SK-N-SH (cell line): Measurements from ENCODE around the gene PNMA6E. TPM values are rescaled to one million over a fixed set of nuclear protein-coding genes. Genes with fewer than 3 reads are reported as not detected.

Experiments
- CTCF ChIA-PET: fragments of 300-600, 350-600 bp; formaldehyde crosslinking; extraction: SDS; loops from one replicate; lab custom pipeline; 2021; lab: Yijun Ruan, JAX
- POLR2A ChIA-PET: fragments of 350-600 bp; sonication (Branson Sonifier 250); formaldehyde crosslinking; extraction: SDS; loops from one replicate; lab custom pipeline; 2020; ENCODE audit warnings: antibody characterized with exemption, inconsistent platforms; lab: Yijun Ruan, JAX
- DNase-seq: peaks from one replicate; pipeline ENCODE4 v3.0.0; 2012
- H2AFZ ChIP-seq: fragments of 200-600 bp; sonication (generic); 2 replicates; pipeline ENCODE4 v1.8.1; 2016; ENCODE audit warnings: antibody characterized with exemption, mild to moderate bottlenecking, low read depth
- H3F3A ChIP-seq: fragments of 200-600 bp; sonication (generic); replicated peaks from 2 replicates; pipeline ENCODE3; 2016; ENCODE audit warnings: antibody characterized with exemption, mild to moderate bottlenecking; ENCODE audit not compliant: insufficient read depth
- H3K27ac ChIP-seq, 2 experiments: fragments of 200-500 bp in 1 of 2; fragments of 200-600 bp in 1 of 2; sonication (Bioruptor generic) in 1 of 2; sonication (generic), shearing (Covaris generic) in 1 of 2; 2 replicates each; pipeline versions ENCODE4 v1.5.1 to v1.6.1; 2014 to 2016; ENCODE audit warnings: low read depth in 2 of 2, inconsistent platforms in 1 of 2, low read length in 1 of 2, mild to moderate bottlenecking in 1 of 2, mixed read lengths in 1 of 2
- H3K27me3 ChIP-seq: fragments of 200-600 bp; sonication (generic), shearing (Covaris generic); 2 replicates; pipeline ENCODE4 v1.6.1; 2016; ENCODE audit warnings: mixed run types; ENCODE audit not compliant: insufficient read depth
- H3K36me3 ChIP-seq, 2 experiments: fragments of 200-500 bp in 1 of 2; fragments of 200-600 bp in 1 of 2; sonication (Bioruptor generic) in 1 of 2; sonication (generic) in 1 of 2; replicated peaks in 1 of 2; 2 replicates each; pipeline versions ENCODE3 to v1.5.1; 2014 to 2016; ENCODE audit warnings: low read length in 1 of 2, mild to moderate bottlenecking in 1 of 2; ENCODE audit not compliant: insufficient read depth in 2 of 2, control insufficient read depth in 1 of 2
- H3K4me1 ChIP-seq, 2 experiments: fragments of 200-500 bp in 1 of 2; fragments of 200-600 bp in 1 of 2; sonication (Bioruptor generic) in 1 of 2; sonication (generic), shearing (Covaris generic) in 1 of 2; 2 replicates each; pipeline versions ENCODE4 v1.5.1 to v1.6.1; 2014 to 2016; ENCODE audit warnings: low read depth in 1 of 2, low read length in 1 of 2, mixed run types in 1 of 2; ENCODE audit not compliant: insufficient read depth in 2 of 2, control insufficient read depth in 1 of 2
- H3K4me2 ChIP-seq: fragments of 200-600 bp; sonication (generic), shearing (Covaris generic); 2 replicates; pipeline ENCODE4 v1.6.1; 2017; ENCODE audit warnings: mixed run types
- H3K4me3 ChIP-seq, 2 experiments: fragments of 200-500 bp in 1 of 2; fragments of 200-600 bp in 1 of 2; sonication (Bioruptor generic) in 1 of 2; sonication (generic), shearing (Covaris generic) in 1 of 2; 2 replicates each; pipeline versions ENCODE4 v1.5.1 to v1.8.1; 2014 to 2016; ENCODE audit warnings: low read depth in 2 of 2, inconsistent platforms in 1 of 2, low read length in 1 of 2, mild to moderate bottlenecking in 1 of 2, mixed read lengths in 1 of 2, moderate library complexity in 1 of 2
- H3K79me2 ChIP-seq: fragments of 200-600 bp; sonication (generic); 2 replicates; pipeline ENCODE4 v1.8.1; 2017; ENCODE audit warnings: mild to moderate bottlenecking; ENCODE audit not compliant: insufficient read depth
- H3K9ac ChIP-seq: fragments of 200-600 bp; sonication (generic); 2 replicates; pipeline ENCODE4 v1.6.1; 2017; ENCODE audit warnings: mixed run types
- H3K9me2 ChIP-seq: fragments of 200-600 bp; sonication (generic); 2 replicates; pipeline ENCODE4 v1.6.1; 2017; ENCODE audit warnings: mixed run types
- H3K9me3 ChIP-seq: fragments of 200-600 bp; sonication (generic); 2 replicates; pipeline ENCODE4 v1.6.1; 2017; ENCODE audit warnings: mixed run types, mild to moderate bottlenecking, moderate library complexity
- H4K20me1 ChIP-seq: fragments of 200-600 bp; sonication (generic); 2 replicates; pipeline ENCODE4 v1.6.1; 2017; ENCODE audit warnings: mild to moderate bottlenecking, mixed run types; ENCODE audit not compliant: insufficient read depth
- ELF1 ChIP-seq: IDR thresholded peaks from 2 replicates; pipeline ENCODE4 v1.4.0; 2012
- EP300 ChIP-seq, 2 experiments: IDR thresholded peaks; 2 replicates each; pipeline versions ENCODE4 v1.4.0 to v1.6.1; 2012; ENCODE audit warnings: borderline replicate concordance in 1 of 2, low read depth in 1 of 2, low read length in 1 of 2
- EZH2phosphoT487 ChIP-seq: fragments of 200-600 bp; sonication (generic); IDR thresholded peaks from 2 replicates; pipeline ENCODE4 v1.6.1; 2017; ENCODE audit warnings: low read depth, mixed run types, mild to moderate bottlenecking, antibody characterized with exemption, moderate library complexity, borderline replicate concordance
- FOXJ3 ChIP-seq: sonication (generic); formaldehyde crosslinking; IDR thresholded peaks from 2 replicates; pipeline ENCODE4 v1.5.1; 2020; ENCODE audit warnings: mild to moderate bottlenecking, missing genetic modification reagents
- FOXM1 ChIP-seq: IDR thresholded peaks from 2 replicates; pipeline ENCODE4 v1.4.0; 2012; ENCODE audit warnings: low read depth, mild to moderate bottlenecking
- GABPA ChIP-seq: IDR thresholded peaks from 2 replicates; pipeline ENCODE4 v1.4.0; 2012; ENCODE audit warnings: low read depth, mild to moderate bottlenecking
- JUND ChIP-seq: IDR thresholded peaks from 2 replicates; pipeline ENCODE4 v1.4.0; 2012
- MAX ChIP-seq: IDR thresholded peaks from 2 replicates; pipeline ENCODE4 v1.4.0; 2012; ENCODE audit warnings: low read depth
- MXI1 ChIP-seq: IDR thresholded peaks from 2 replicates; pipeline ENCODE4 v1.6.1; 2012; ENCODE audit warnings: mild to moderate bottlenecking, low read depth, low read length, improper control_type of control experiment
- NFIC ChIP-seq: IDR thresholded peaks from 2 replicates; pipeline ENCODE4 v1.4.0; 2012; ENCODE audit warnings: borderline replicate concordance
- NRF1 ChIP-seq: IDR thresholded peaks from 2 replicates; pipeline ENCODE4 v1.6.1; 2012; ENCODE audit warnings: low read depth, mild to moderate bottlenecking, low read length
- POLR2AphosphoS5 ChIP-seq: IDR thresholded peaks from 2 replicates; pipeline ENCODE4 v1.6.1; 2012; ENCODE audit warnings: low read depth, low read length
- RFX5 ChIP-seq: IDR thresholded peaks from 2 replicates; pipeline ENCODE4 v1.6.1; 2012; ENCODE audit warnings: mild to moderate bottlenecking, improper control_type of control experiment, low read length
- SIN3A ChIP-seq: IDR thresholded peaks from 2 replicates; pipeline ENCODE4 v1.6.1; 2012; ENCODE audit warnings: low read depth, mild to moderate bottlenecking, low read length, moderate library complexity, borderline replicate concordance
- SMC3 ChIP-seq: IDR thresholded peaks from 2 replicates; pipeline ENCODE4 v1.6.1; 2012; ENCODE audit warnings: low read depth, low read length, improper control_type of control experiment
- TAF1 ChIP-seq: IDR thresholded peaks from 2 replicates; pipeline ENCODE4 v1.6.1; 2012; ENCODE audit warnings: low read depth, mild to moderate bottlenecking, low read length, moderate library complexity, borderline replicate concordance
- USF2 ChIP-seq: fragments of 150-350 bp; IDR thresholded peaks from 2 replicates; pipeline ENCODE4 v1.6.1; 2017; ENCODE audit warnings: antibody characterized with exemption, low read length, low read depth, borderline replicate concordance
- YY1 ChIP-seq: IDR thresholded peaks from 2 replicates; pipeline ENCODE4 v1.4.0; 2012; ENCODE audit warnings: low read depth, mild to moderate bottlenecking
- WGBS: methylation state at CpG from one replicate; pipeline ENCODE4 v1.1.6; 2017; ENCODE audit warnings: low lambda C conversion rate; 5-methylcytosine and 5-hydroxymethylcytosine counted together
- polyA plus RNA-seq, 3 experiments: library from polyadenylated mRNA; depleted of rRNA; stranded (reverse); fragments of >200 nt; gene quantifications; 2 replicates each; pipeline ENCODE4 v1.2.3, GENCODE V29; 2012
- TF ChIP-seq, protein P1 (sequence below): IDR thresholded peaks from 2 replicates; pipeline ENCODE4; 2012
- TF ChIP-seq, protein P2 (sequence below): IDR thresholded peaks from 2 replicates; pipeline ENCODE4 v1.4.0; 2012; ENCODE audit warnings: low read depth, borderline replicate concordance

PNMA6E gene
- polyA plus RNA-seq, 1 of the 3 experiments (the other 2 are of a cell fraction): not detected

- POLR2A ChIA-PET: no interaction called here
- Histone ChIP-seq H3K27me3 (peaks cover 35% of the 10 kb centered on the region), H3K9me3 (no peaks in the 10 kb centered on the region), H4K20me1 (no peaks in the 10 kb centered on the region), H3K9ac (no peak overlapping the region), H3K4me2 (no peak overlapping the region), H3K4me1 (no peaks in the 10 kb centered on the region), H3K36me3 (no peaks in the 10 kb centered on the region), H3K27ac (no peak overlapping the region), H3K4me3 (no peak overlapping the region), H3F3A (no peaks in the 10 kb centered on the region), H2AFZ (no peak overlapping the region), H3K9me2 (no peaks in the 10 kb centered on the region), H3K79me2 (no peaks in the 10 kb centered on the region)
- no peak for TF ChIP-seq NRF1
- no peak for TF ChIP-seq TAF1
- no peak for TF ChIP-seq MXI1
- no peak for TF ChIP-seq ELF1
- no peak for TF ChIP-seq JUND
- TF ChIP-seq, protein P1, sequence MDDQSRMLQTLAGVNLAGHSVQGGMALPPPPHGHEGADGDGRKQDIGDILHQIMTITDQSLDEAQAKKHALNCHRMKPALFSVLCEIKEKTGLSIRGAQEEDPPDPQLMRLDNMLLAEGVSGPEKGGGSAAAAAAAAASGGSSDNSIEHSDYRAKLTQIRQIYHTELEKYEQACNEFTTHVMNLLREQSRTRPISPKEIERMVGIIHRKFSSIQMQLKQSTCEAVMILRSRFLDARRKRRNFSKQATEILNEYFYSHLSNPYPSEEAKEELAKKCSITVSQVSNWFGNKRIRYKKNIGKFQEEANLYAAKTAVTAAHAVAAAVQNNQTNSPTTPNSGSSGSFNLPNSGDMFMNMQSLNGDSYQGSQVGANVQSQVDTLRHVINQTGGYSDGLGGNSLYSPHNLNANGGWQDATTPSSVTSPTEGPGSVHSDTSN: no peak
- TF ChIP-seq GABPA: no peak
- no peak for TF ChIP-seq NFIC
- no peak for TF ChIP-seq YY1
- no peak for TF ChIP-seq USF2
- TF ChIP-seq SIN3A: no peak
- TF ChIP-seq, protein P2, sequence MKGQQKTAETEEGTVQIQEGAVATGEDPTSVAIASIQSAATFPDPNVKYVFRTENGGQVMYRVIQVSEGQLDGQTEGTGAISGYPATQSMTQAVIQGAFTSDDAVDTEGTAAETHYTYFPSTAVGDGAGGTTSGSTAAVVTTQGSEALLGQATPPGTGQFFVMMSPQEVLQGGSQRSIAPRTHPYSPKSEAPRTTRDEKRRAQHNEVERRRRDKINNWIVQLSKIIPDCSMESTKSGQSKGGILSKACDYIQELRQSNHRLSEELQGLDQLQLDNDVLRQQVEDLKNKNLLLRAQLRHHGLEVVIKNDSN: no peak
- no peak for TF ChIP-seq FOXM1
- no peak for TF ChIP-seq RFX5
- DNase-seq: no peak
- 61% methylated on average over 10 of the region's 25 CpGs for WGBS
- CTCF ChIA-PET: interaction anchor here (1.2 to 2.4 kb wide), 2 partner anchors 17 to 64 kb away, joined by 3 to 13 read pairs; no protein-coding TSS in a partner anchor
Measured at GRCh38 chrX:153443476-153444332, 42.6 kb upstream of the PNMA6E start.

- no peaks in the 10 kb centered on the region for H3K9me2 ChIP-seq
- H3K27ac ChIP-seq: no peak overlapping the region
- H3K79me2 ChIP-seq: no peaks in the 10 kb centered on the region
- TF ChIP-seq POLR2AphosphoS5 (no peak), USF2 (no peak), ELF1 (no peak), SMC3 (no peak), NRF1 (no peak), GABPA (no peak), FOXM1 (no peak), EP300 (IDR thresholded peaks at IDR 0.05; ENCODE audit: borderline replicate concordance in 1 of 2, low read depth in 1 of 2, low read length in 1 of 2) (no peak), FOXJ3 (CRISPR knock-in tag) (no peak), MXI1 (no peak), MAX (no peak), EZH2phosphoT487 (no peak), YY1 (no peak)
- H3K9ac ChIP-seq: no peak overlapping the region
- CTCF ChIA-PET: no interaction called here
- POLR2A ChIA-PET: no interaction called here
- no peak for DNase-seq
- 23% methylated on average over 4 of the region's 5 CpGs for WGBS
- H2AFZ ChIP-seq: no peak overlapping the region
- H4K20me1 ChIP-seq: no peaks in the 10 kb centered on the region
- H3F3A ChIP-seq: no peaks in the 10 kb centered on the region
- H3K4me1 ChIP-seq: no peaks in the 10 kb centered on the region
- H3K4me3 ChIP-seq: no peak overlapping the region
- no peaks in the 10 kb centered on the region for H3K36me3 ChIP-seq
- H3K4me2 ChIP-seq: no peak overlapping the region
- peaks cover 38% of the 10 kb centered on the region for H3K27me3 ChIP-seq
- no peaks in the 10 kb centered on the region for H3K9me3 ChIP-seq
Measured at GRCh38 chrX:153442463-153442862, 41.3 kb upstream of the PNMA6E start.
